WTC11 (cell line): ENCODE measurements around the gene RLN3. TPM values are rescaled to one million over a fixed set of nuclear protein-coding genes. Genes with fewer than 3 reads are reported as not detected.
A peak's percentile ranks its signal among the peaks of the same experiment; 100 is the strongest.
"Not testable (repeated sequence)": the region's sequence is repeated elsewhere in the genome, so short reads cannot be mapped to it uniquely, and the experiment has no call there.

Experiments used
- ATAC-seq: fragments of 200-7000 bp; cut with Tn5 transposase; 2 replicates; pipeline ENCODE4 v1.10.0; 2021; ENCODE audit warnings: mild to moderate bottlenecking, moderate library complexity
- CTCF ChIA-PET: fragments of 300-600 bp; sonication (Branson Sonifier 250); formaldehyde crosslinking; loops from one replicate; lab custom pipeline; 2021; ENCODE audit warnings: antibody characterized with exemption; lab: Charles Lee
- POLR2A ChIA-PET: fragments of 350-600 bp; sonication (Branson Sonifier 250); formaldehyde crosslinking; loops from one replicate; lab custom pipeline; 2021; ENCODE audit warnings: antibody characterized with exemption; lab: Charles Lee
- DNase-seq: peaks from one replicate; pipeline ENCODE4 v3.0.0; 2021; ENCODE audit warnings: low spot score
- H3K27ac Mint-ChIP-seq: 2 replicates; pipeline ENCODE4 v1.8.0; 2021; ENCODE audit warnings: mixed read lengths
- H3K27me3 Mint-ChIP-seq: 2 replicates; pipeline ENCODE4 v1.8.0; 2021; ENCODE audit warnings: low read depth, mild to moderate bottlenecking, moderate library complexity, mixed read lengths
- H3K36me3 Mint-ChIP-seq: 2 replicates; pipeline ENCODE4 v1.8.0; 2021; ENCODE audit warnings: mixed read lengths
- H3K4me1 Mint-ChIP-seq: 2 replicates; pipeline ENCODE4 v1.8.0; 2022; ENCODE audit warnings: mixed read lengths
- H3K4me3 Mint-ChIP-seq: 2 replicates; pipeline ENCODE4 v1.8.0; 2021; ENCODE audit warnings: mild to moderate bottlenecking, moderate library complexity, mixed read lengths
- H3K9me3 Mint-ChIP-seq: 2 replicates; pipeline ENCODE4 v1.8.0; 2021; ENCODE audit warnings: mixed read lengths
- ATF1 ChIP-seq: sonication (generic); formaldehyde crosslinking; IDR thresholded peaks from 2 replicates; pipeline ENCODE4 v1.8.1; 2023; ENCODE audit warnings: mild to moderate bottlenecking, moderate library complexity, missing genetic modification reagents
- CDX4 ChIP-seq: fragments of 250-450 bp; sonication (Bioruptor Pico); IDR thresholded peaks from 2 replicates; pipeline ENCODE4 v1.9.0; 2021; ENCODE audit warnings: moderate library complexity, mild to moderate bottlenecking, inconsistent platforms, borderline replicate concordance
- E2F4 ChIP-seq: sonication (generic); formaldehyde crosslinking; IDR thresholded peaks from 2 replicates; pipeline ENCODE4 v1.8.1; 2022; ENCODE audit warnings: low read depth, mild to moderate bottlenecking, moderate library complexity, missing genetic modification reagents, borderline replicate concordance
- E2F5 ChIP-seq: sonication (generic); formaldehyde crosslinking; IDR thresholded peaks from 2 replicates; pipeline ENCODE4 v1.8.1; 2022; ENCODE audit warnings: mild to moderate bottlenecking, moderate library complexity, missing genetic modification reagents
- IRF1 ChIP-seq: sonication (generic); formaldehyde crosslinking; IDR thresholded peaks from 2 replicates; pipeline ENCODE4 v1.8.0; 2023; ENCODE audit warnings: missing genetic modification reagents
- MYBL2 ChIP-seq: sonication (generic); formaldehyde crosslinking; IDR thresholded peaks from 2 replicates; pipeline ENCODE4 v1.8.1; 2023; ENCODE audit warnings: mild to moderate bottlenecking, moderate library complexity, missing genetic modification reagents
- NFATC4 ChIP-seq: fragments of 250-450 bp; sonication (Bioruptor Pico); IDR thresholded peaks from 2 replicates; pipeline ENCODE4 v1.9.0; 2021; ENCODE audit warnings: mild to moderate bottlenecking
- NR1H2 ChIP-seq: sonication (generic); formaldehyde crosslinking; IDR thresholded peaks from 2 replicates; pipeline ENCODE4 v1.9.0; 2021; ENCODE audit warnings: mild to moderate bottlenecking, moderate library complexity, missing genetic modification reagents
- OVOL2 ChIP-seq: fragments of 250-450 bp; sonication (Bioruptor Pico); IDR thresholded peaks from 2 replicates; pipeline ENCODE4 v1.9.0; 2021; ENCODE audit warnings: mild to moderate bottlenecking, borderline replicate concordance
- PRDM15 ChIP-seq: sonication (generic); formaldehyde crosslinking; IDR thresholded peaks from 2 replicates; pipeline ENCODE4 v1.8.0; 2022; ENCODE audit warnings: missing genetic modification reagents
- PRRX2 ChIP-seq: fragments of 250-450 bp; sonication (Bioruptor Pico); IDR thresholded peaks from 2 replicates; pipeline ENCODE4 v1.8.0; 2021; ENCODE audit warnings: mild to moderate bottlenecking
- SMAD3 ChIP-seq: sonication (generic); formaldehyde crosslinking; IDR thresholded peaks from 2 replicates; pipeline ENCODE4 v1.8.0; 2022; ENCODE audit warnings: missing genetic modification reagents, mild to moderate bottlenecking, borderline replicate concordance
- SOX15 ChIP-seq: fragments of 250-450 bp; sonication (Bioruptor Pico); IDR thresholded peaks from 2 replicates; pipeline ENCODE4 v1.9.0; 2021; ENCODE audit warnings: mild to moderate bottlenecking
- ZNF121 ChIP-seq: sonication (generic); formaldehyde crosslinking; IDR thresholded peaks from 2 replicates; pipeline ENCODE4 v1.8.0; 2023; ENCODE audit warnings: missing genetic modification reagents
- ZNF232 ChIP-seq: sonication (generic); formaldehyde crosslinking; IDR thresholded peaks from 2 replicates; pipeline ENCODE4 v1.8.0; 2022; ENCODE audit warnings: mild to moderate bottlenecking, missing genetic modification reagents
- ZNF263 ChIP-seq: sonication (generic); formaldehyde crosslinking; IDR thresholded peaks from 2 replicates; pipeline ENCODE4 v1.8.1; 2022; ENCODE audit warnings: low read depth, mild to moderate bottlenecking, moderate library complexity, missing genetic modification reagents
- total RNA-seq: library from RNA; stranded (reverse); gene quantifications from 3 replicates; pipeline ENCODE4 v1.2.3, GENCODE V29; 2021

The RLN3 gene
- total RNA-seq, 1 experiment from 2014 or later, result not detected

GRCh38 chr19:14050512-14050911 lies 22.6 kb downstream of the RLN3 start:
- Mint-ChIP-seq H3K4me3 (no peak overlapping the region), H3K27me3 (no peaks in the 10 kb centered on the region), H3K27ac (no peak overlapping the region), H3K9me3 (no peaks in the 10 kb centered on the region), H3K36me3 (peaks cover 10% of the 10 kb centered on the region), H3K4me1 (no peaks in the 10 kb centered on the region)
- CTCF ChIA-PET, result interaction anchor here (0.7 to 11.1 kb wide), 4 partner anchors 9 to 29 kb away, joined by 3 to 187 read pairs (median 8); partner anchors contain the start of genes IL27RA, MISP3 and PALM3
- DNase-seq (no peak), ATAC-seq (no peak)
- TF ChIP-seq IRF1 (CRISPR knock-in tag), result no peak
- no peak for TF ChIP-seq SOX15 (CRISPR knock-in tag)
- TF ChIP-seq OVOL2, result no peak
- no peak for TF ChIP-seq ZNF232 (CRISPR knock-in tag)
- no peak for TF ChIP-seq ZNF263 (CRISPR knock-in tag)
- TF ChIP-seq PRDM15 (CRISPR knock-in tag), result no peak
- no peak for TF ChIP-seq NFATC4 (CRISPR knock-in tag)
- no peak for TF ChIP-seq MYBL2 (CRISPR knock-in tag)
- no peak for TF ChIP-seq PRRX2 (CRISPR knock-in tag)
- TF ChIP-seq, all 79 proteins: peak for 0
- POLR2A ChIA-PET, result interaction anchor here (0.6 kb wide), 1 partner anchor 11 kb away, joined by 3 read pairs; no protein-coding TSS in a partner anchor

- not testable (repeated sequence) for H3K36me3 Mint-ChIP-seq, H3K4me1 Mint-ChIP-seq
Measured at GRCh38 chr19:14050961-14051360, 23.0 kb downstream of the RLN3 start.

GRCh38 chr19:14051980-14052379 lies 24.0 kb downstream of the RLN3 start:
- ChIA-PET POLR2A (no interaction called here), CTCF (interaction anchor here (1.0 kb wide), 1 partner anchor 9 kb away, joined by 3 read pairs; no protein-coding TSS in a partner anchor)
- no peak for TF ChIP-seq E2F5 (CRISPR knock-in tag)
- TF ChIP-seq E2F4, result no peak
- no peak for TF ChIP-seq ATF1 (CRISPR knock-in tag)
- TF ChIP-seq NR1H2 (CRISPR knock-in tag), result no peak
- TF ChIP-seq PRDM15 (CRISPR knock-in tag), result no peak
- TF ChIP-seq IRF1 (CRISPR knock-in tag), result no peak
- no peak for TF ChIP-seq CDX4 (CRISPR knock-in tag)
- TF ChIP-seq ZNF232 (CRISPR knock-in tag), result no peak
- no peak for TF ChIP-seq SMAD3 (CRISPR knock-in tag)
- Mint-ChIP-seq H3K27ac (no peak overlapping the region), H3K9me3 (no peaks in the 10 kb centered on the region), H3K36me3 (peaks cover 10% of the 10 kb centered on the region), H3K4me3 (no peak overlapping the region), H3K27me3 (peaks cover 6% of the 10 kb centered on the region; the same call in 1 of the 2 replicates), H3K4me1 (peaks cover 3% of the 10 kb centered on the region; the same call in 1 of the 2 replicates)
- ATAC-seq (no peak), DNase-seq (no peak)

More at GRCh38 chr19:14050961-14051360, 23.0 kb downstream of the RLN3 start:
- H3K9me3 Mint-ChIP-seq, ATAC-seq, H3K4me3 Mint-ChIP-seq, POLR2A ChIA-PET, H3K27me3 Mint-ChIP-seq, H3K27ac Mint-ChIP-seq, DNase-seq: not testable (repeated sequence)
- CTCF ChIA-PET, result interaction anchor here (1.0 to 11.1 kb wide), 4 partner anchors 8 to 21 kb away, joined by 3 to 187 read pairs (median 8); partner anchors contain the start of genes IL27RA, MISP3 and PALM3
- peak; percentile 82 for TF ChIP-seq ZNF121 (CRISPR knock-in tag)
